BE2C (cell line): ENCODE measurements around the gene HK3.

ENCODE experiments used
- DNase-seq: peaks from one replicate; pipeline ENCODE4 v3.0.0-alpha.2; 2020
- H3K27me3 ChIP-seq: fragments of 250-450 bp; sonication (Bioruptor Pico); 2 replicates; pipeline ENCODE4 v1.5.1; 2020; ENCODE audit warnings: mild to moderate bottlenecking
- H3K36me3 ChIP-seq: fragments of 250-450 bp; sonication (Bioruptor Pico); 2 replicates; pipeline ENCODE4 v1.5.1; 2020; ENCODE audit warnings: mild to moderate bottlenecking
- H3K4me1 ChIP-seq: fragments of 250-450 bp; sonication (Bioruptor Pico); 2 replicates; pipeline ENCODE4 v1.5.1; 2020
- H3K4me3 ChIP-seq: 2 replicates; pipeline ENCODE4 v1.5.1; 2011; ENCODE audit warnings: low read depth, low read length
- H3K9me3 ChIP-seq: fragments of 250-450 bp; sonication (Bioruptor Pico); 2 replicates; pipeline ENCODE4 v1.5.1; 2020
- CTCF ChIP-seq: IDR thresholded peaks from 2 replicates; pipeline ENCODE4 v1.5.1; 2012; ENCODE audit warnings: mild to moderate bottlenecking, low read depth, low read length

Gene HK3

DNA sequence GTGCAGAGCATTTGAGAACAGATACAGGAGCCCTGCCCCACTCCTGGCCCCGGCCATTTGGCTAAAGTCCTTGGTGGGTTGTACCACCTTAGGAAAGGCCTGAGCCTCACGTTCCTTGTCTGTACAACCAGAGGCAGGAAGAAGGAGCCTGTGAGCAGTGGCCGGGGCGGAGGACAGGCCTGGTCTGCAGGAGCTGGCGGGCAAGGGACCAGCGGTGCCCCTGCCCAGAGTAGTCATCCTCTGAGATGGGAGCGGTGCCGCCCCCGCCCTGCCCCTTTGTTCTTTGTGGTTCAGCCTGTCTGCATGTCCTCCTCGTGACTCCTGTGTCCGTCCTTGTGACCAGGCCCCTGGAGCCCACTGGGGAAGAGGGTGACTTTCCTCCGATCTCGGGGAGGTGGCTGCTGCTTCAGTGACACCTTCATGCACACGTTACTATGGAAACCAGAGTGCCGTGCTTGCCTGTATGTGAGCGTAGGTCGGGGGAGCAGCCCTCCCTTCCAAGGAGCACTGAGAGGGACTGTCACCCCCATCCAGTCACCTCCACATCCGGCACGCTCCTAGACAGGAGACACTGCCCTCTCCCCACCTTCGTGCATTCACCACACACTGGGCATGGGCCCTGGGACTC lies 45.9 kb downstream of the HK3 start:
- no peak for DNase-seq
- H3K4me3 ChIP-seq = no peak overlapping the region
- no peak for TF ChIP-seq CTCF
- H3K27me3 ChIP-seq = no peaks in the 10 kb centered on the region
- peaks cover 16% of the 10 kb centered on the region for H3K4me1 ChIP-seq
- H3K9me3 ChIP-seq = no peaks in the 10 kb centered on the region
- H3K36me3 ChIP-seq = no peaks in the 10 kb centered on the region

DNA sequence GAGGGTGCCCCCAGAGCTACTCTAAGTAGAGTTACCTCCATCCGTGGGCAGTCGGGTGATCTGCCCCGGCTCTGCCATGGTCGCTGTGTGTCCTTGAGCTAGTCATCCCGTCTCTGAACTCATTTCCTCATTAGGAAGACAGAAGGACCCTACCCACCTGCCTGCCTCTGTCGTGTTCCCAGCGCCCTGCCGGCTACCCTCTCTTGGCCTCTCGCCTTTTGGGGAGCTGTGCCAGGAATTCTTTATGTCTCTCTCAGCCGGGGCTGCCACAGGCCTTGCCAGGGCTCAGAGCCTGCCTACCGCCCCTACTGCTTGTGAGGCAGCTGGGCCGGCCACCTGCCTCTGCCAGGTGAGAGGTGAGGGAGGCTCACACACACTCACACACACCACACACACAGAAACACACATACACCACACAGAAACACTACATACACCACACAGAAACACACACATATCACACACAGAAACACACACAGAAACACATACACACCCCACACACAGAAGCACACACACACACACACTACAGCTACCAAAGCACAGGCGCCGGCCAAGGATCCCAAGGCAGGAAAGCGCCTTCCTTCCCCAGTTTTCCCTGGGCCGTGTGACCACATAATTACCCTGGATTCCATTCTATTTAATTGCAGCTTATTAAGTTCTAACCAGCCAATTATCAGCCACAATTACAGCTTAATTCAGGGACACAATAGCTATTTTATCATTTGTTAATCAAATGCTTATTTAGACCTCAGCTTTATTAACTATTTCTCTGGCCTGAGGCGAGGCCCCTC lies 47.1 kb downstream of the HK3 start:
- Histone ChIP-seq H3K27me3 (no peaks in the 10 kb centered on the region), H3K36me3 (no peaks in the 10 kb centered on the region), H3K4me3 (no peak overlapping the region), H3K9me3 (no peaks in the 10 kb centered on the region), H3K4me1 (peaks cover 16% of the 10 kb centered on the region)
- no peak for DNase-seq
- no peak for TF ChIP-seq CTCF

DNA sequence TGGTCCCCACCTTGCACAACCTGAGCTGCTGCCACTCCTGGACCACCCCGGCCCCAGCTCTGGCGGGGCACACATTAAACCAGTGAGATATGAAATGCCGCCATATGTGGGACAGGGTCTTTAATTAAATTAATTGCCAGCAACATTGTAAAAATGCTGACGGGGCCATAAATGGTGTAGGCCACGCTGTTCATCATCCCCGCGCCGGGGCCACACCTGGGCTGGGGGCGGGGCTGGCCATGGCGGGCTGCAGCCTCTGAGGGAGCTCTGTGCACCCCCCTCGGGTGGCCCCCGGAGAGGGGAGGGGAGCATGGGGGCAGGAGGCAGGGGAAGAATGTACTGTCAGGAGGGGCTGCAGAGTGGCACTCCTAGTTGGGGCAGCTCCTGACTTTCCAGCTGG lies 47.8 kb downstream of the HK3 start:
- H3K36me3 ChIP-seq = no peaks in the 10 kb centered on the region
- H3K27me3 ChIP-seq = no peaks in the 10 kb centered on the region
- DNase-seq = no peak
- H3K4me3 ChIP-seq = no peak overlapping the region
- no peak for TF ChIP-seq CTCF
- H3K4me1 ChIP-seq = peaks cover 22% of the 10 kb centered on the region
- no peaks in the 10 kb centered on the region for H3K9me3 ChIP-seq

GRCh38 chr5:176850371-176851245 lies 48.5 kb downstream of the HK3 start:
- Histone ChIP-seq H3K9me3 (no peaks in the 10 kb centered on the region), H3K36me3 (no peaks in the 10 kb centered on the region), H3K4me1 (peaks cover 29% of the 10 kb centered on the region), H3K4me3 (no peak overlapping the region), H3K27me3 (no peaks in the 10 kb centered on the region)
- no peak for TF ChIP-seq CTCF
- DNase-seq = no peak

DNA sequence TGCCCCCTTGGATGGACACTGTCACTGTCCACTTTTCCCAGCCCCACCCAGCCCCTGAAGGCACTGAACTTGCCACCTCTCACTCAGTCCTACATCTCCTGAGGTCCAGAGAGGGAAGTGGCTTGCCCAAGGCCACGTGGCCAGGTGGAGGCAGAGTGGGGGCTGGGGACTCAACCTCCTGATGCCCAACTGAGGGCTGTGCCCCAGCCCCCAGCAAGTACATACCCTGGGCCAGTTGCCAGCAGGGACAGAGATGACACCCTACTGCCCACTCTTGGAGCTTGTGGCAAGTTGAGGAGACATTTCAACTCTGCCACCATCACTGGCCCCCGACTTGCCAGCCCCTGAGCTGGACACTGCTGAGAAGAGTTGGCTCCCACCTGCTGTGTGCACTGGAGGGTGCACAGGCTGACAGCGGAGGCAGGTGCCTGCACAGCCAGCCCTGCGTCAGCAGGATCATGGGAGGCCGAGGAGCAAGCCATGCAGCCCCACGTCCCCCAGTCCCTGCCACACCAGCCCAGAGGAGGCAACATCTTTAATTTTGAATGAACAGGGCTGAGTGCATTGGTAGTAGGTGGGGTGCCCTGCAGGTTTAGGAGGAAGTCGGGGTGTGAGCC lies 49.4 kb downstream of the HK3 start:
- Histone ChIP-seq H3K4me3 (no peak overlapping the region), H3K27me3 (no peaks in the 10 kb centered on the region), H3K9me3 (no peaks in the 10 kb centered on the region), H3K4me1 (peaks cover 36% of the 10 kb centered on the region), H3K36me3 (no peaks in the 10 kb centered on the region)
- no peak for TF ChIP-seq CTCF
- no peak for DNase-seq
